ENCODE measurements around the gene NFIX.

NFIX gene

DNA sequence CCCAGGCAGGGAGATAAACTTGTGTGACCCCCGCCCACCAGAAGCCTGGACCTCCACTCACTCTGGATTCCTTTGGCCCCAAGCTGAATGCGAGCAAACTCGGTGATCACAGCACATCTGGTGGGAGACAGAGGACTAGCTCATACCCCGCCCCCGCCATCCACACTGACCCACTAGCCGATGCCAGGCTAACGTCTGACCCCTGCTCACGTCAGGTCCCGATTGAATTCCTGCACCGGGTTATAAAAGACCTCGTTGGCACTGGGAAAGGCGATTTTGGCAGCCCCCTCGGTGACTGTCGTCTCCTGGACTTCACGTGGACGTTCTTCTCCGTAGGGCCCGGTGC lies 120.6 kb downstream of the NFIX start:
- DNase-seq: no peak

- peak; percentile 81 for DNase-seq
Observed at GRCh38 chr19:13116282-13117175, 121.3 kb downstream of the NFIX start, which contains the start of gene TRMT1. Gene TRMT1, minus strand, starts transcription at chr19:13116740. Its CDS starts 341 bp downstream, at chr19:13116399.

GRCh38 chr19:13117176-13117771 lies 122.0 kb downstream of the NFIX start:
- no peak for DNase-seq

DNA sequence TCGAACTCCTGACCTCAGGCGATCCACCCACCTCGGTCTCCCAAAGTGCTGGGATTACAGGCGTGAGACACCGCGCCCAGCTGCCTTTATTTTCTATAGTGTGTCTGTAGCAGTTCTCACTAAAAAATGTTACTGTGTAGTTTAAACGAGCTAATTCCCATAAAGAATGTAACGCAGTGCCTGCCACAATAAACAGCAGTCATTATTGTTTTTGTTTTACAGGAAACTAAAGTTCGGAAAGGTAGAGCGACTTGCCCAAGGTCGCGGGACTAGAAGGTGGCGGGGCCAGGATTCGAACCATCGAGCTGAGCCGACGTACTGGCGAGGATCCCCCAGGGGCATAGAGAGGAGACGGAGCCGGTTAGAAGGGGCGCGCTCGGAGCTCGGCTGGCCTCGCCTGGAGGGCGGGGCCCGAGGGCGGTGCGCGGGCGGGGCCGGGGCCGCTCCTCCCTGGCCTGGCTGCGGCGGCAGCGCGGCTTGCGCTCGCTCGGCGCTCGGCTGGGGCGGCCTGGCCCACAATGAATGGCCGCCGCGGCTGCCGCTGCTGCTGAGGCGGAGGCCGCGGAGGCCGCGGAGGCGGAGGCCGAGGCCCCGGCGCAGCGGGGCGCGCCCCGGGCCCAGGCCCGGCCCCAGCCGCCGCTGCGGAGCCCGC lies 122.6 kb downstream of the NFIX start, which contains the start of gene NACC1:
Gene NACC1 (plus strand): TSS at position 493 of the 652 bp plus-strand sequence. CDS start 16,944 bp downstream, outside the sequence.
- peak; percentile 83 for DNase-seq

DNA sequence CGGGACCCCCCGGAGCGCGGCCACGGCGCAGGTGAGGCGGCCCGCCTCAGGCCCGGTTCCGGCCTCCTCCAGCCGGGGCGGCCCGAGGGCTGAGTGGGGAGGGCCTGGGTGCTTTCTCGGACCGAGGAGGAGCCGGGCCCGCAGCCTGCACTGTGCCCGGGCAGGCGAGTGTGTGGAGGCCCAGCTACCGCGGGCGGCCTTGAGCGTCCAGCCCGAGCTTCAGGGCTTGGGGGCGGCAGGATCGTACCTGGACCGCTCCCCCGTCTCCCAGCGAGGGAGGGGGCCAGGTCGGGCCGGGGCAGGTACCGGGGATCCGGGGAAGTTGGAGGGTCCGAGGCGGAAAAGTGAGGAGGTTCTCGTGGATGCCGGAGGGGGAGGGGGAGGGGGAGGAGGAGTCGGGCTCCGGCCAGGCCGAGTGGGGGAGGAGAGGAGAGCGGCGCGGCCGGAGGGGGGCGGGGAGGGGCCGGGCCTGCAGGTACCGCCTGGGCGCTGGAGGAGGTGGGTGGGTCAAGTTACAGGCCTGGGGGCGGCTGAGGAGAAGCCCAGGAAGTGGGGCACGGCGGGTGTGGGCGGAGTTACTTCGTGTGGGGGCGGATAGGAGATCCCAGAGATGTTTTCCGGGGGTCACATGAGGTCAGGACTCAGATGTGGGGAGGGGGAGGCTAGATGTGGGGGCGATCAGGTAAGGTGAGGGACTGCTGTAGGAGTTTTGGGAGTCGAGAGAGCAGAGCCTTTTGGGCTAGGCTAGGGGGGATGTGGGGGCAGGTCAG lies 123.3 kb downstream of the NFIX start:
- DNase-seq: no peak

GRCh38 chr19:13119627-13120026 lies 124.4 kb downstream of the NFIX start:
- DNase-seq: no peak

GRCh38 chr19:13120031-13120430 lies 124.8 kb downstream of the NFIX start:
- no peak for DNase-seq

DNA sequence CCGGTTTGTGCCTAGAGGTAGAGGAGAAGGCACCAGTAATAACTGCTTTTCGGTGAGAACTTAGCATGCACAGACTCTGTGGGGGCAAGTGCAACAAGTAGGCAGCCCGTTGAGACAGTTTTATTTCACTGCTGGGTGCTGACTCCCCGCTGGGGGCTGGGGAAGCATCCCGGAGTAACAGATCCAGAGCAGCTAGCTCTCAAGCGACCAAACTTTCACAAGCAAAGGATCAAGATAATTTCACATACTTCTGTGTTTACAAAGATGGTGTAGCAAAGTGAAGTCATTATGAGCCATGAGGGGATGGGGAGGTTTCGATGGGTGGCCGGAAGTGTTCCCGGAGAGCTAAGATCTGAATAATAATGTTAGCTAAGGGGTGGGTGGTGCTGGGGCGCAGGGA lies 125.5 kb downstream of the NFIX start:
- no peak for DNase-seq

DNA sequence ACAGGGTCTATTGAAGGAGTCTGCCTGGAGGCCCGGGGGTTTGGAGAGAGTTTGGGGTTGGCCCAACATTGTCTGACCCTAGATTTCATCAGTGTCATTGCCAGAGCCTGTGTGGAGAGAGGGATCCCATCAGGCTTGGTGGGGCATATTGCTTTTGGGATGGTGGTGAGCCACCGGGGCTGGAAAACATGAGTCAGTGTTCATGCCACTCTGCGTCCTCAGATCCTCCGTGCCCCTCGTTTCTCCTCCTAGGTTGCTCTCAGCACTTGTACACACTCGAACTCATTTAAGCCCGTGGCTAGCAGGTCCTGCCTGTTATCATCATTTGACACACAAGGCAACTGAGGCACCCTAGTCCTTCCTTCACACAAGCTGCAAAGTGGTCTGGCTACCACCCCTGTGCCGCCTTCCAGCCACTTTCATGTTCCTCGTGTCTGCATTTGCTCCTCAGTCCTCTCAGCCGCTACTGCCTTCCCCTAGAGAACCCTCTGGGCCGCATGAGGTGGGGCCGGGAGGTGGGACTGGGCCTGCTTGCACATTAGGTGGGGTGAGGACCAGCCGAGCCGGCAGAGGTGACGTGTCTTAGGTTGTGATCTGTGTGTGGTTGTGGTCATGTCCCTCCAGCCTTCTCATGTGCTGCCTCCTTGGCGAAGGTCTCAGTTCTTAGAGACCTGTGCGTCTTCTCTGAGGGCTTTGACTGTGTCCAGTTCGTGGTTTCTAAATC lies 126.4 kb downstream of the NFIX start:
- DNase-seq: no peak

DNA sequence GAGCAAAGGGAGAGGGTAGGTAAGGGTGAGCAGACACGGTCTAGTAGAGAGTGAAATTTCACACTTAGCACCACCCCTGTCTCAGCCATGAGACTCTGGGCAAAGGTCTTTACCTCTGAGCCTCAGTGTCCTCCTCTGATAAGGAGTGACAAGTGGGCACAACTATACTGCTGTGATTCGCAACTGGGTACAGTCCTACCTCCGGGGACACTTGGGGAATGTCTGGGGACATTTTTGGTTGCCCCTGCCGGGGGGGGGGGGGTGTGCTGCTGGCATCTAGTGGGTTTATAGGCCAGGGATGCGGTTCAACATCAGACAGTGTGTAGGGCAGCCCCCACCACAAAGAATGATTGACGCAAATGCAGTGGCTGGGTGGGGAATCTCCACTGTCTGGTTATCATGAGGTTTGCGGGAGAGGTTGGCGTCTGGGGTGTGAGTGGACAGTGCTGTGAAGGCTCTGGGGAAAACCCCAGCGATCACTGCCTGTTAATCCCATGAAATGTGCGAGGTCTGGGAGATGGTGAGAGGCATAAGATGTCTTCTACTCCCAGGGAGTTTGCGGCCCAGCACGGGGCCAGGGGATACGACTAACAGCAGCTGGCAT lies 127.1 kb downstream of the NFIX start:
- DNase-seq: no peak

DNA sequence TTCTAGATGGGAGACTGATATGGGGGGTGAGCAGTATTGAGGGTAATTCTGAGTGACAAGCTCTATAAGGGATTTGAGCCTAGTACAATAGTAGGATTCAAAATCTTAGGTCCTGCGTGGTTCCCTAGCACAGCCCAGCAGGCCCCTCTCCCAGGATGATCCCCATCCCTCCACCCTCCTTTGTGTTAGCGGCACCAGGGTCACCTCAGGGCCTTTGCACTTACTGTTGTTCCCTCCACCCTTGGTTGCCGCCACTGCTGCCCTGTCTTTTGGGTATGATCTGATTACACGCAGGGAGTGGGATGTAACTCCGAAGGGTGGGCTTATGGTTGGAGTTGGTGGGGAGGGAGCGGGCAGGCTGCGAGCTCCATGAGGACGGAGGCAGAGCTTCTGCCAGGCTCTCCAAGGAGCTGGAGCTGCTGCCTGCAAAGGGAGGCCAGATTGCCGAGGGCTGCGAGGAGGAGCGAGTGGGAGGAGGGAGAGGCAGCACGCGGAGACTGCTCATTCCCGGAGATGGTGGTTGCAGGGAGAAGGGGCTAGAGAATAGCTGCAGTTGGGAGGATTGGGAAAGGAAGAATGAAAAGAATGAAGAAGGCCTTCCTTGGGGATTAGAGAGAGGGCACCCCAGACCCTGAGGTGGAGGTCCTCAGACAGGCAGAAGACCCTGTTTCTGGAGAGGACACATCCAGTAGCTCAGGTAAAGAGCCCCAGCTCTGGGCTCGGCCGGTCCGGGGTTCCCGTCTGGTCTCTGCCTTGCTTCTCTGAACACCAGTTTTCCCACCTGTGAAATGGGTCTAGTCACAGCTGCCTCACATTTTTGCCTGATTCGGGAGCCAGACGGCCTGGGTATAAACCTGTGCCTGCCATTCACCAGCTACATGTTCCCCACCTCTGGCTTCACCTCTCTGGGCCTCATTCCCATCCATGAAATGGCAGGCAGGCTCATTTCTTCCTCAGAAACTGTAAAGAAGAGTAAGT lies 128.0 kb downstream of the NFIX start:
- no peak for DNase-seq

- DNase-seq: no peak
Observed at GRCh38 chr19:13127051-13127450, 131.8 kb downstream of the NFIX start.

- no peak for DNase-seq
Observed at GRCh38 chr19:13127811-13128575, 132.7 kb downstream of the NFIX start.

GRCh38 chr19:13128583-13128982 lies 133.3 kb downstream of the NFIX start:
- DNase-seq: no peak

- DNase-seq: no peak
Observed at GRCh38 chr19:13129384-13129783, 134.1 kb downstream of the NFIX start.

DNA sequence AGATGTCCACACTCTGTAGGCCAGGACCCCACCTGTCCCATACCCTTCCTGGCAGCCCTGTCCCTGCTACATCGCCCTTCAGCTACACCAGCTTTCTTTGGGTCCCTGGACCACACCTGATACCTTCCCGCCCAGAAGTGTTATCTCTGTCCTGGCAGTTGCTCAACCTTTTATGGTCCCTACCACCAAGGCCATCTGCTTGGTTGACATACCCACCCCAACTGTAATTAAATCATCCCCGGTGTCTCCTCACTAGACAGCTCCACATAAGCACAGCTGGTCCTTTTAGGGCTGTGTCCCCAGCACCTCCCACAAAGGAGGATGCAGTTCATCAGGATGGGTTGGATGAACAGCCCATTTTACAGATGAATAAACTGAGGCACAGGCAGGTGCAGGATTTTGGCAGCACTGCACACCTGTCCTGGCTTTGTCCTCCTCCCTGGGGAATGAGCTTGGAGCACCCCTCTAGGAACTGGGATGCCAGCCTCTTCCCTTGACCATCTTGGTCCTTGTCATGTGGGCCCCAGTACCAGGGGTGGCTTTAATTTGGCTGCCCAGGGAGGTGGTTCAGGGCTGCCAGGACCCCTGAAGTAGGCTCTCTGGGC lies 135.7 kb downstream of the NFIX start:
- DNase-seq: no peak

GRCh38 chr19:13132471-13133180 lies 137.4 kb downstream of the NFIX start:
- no peak for DNase-seq

DNA sequence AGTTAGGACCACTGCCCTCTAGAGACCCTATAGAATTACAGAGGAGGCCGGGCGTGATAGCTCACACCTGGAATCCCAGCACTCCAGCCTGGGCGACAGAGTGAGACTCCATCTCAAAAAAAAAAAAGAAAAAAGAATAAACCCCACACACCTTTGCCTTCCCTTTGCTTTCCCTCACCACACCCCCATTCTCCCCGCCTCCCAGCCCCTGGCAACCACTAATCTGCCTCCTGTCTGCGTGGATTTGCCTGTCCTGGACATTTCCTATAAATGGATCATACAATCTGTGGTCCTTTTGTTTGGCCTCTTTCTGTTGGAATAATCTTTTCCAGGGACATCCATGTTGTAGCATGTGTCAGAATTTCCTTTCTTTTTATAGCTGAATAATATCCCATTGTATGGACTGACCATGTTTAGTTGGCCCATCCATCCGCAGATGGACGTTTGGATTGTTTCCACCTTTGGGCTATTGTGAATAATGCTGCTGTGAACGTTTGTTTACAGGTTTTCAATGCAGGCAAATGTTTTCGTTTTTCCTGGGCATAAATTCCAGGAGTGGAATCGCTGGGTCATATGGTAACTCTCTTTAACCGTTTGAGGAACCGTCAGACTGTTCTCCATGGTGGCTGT lies 138.1 kb downstream of the NFIX start:
- no peak for DNase-seq

Measured in NCI-H1694 treated with DMSO at 0.1 percent for 48 hours (cell line).